Adipocyte (in vitro differentiated cells): Measurements from ENCODE around the gene ZNF529.
A peak's percentile ranks its signal among the peaks of the same experiment; 100 is the strongest.
"Not testable (repeated sequence)": the region's sequence is repeated elsewhere in the genome, so short reads cannot be mapped to it uniquely, and the experiment has no call there.

ENCODE experiments used
- DNase-seq: peaks from one replicate; pipeline ENCODE4 v3.0.0-alpha.2; 2015; ENCODE audit warnings: low read depth
- H3K27me3 ChIP-seq: replicated peaks from 2 replicates; pipeline ENCODE4 v1.7.0; 2013; ENCODE audit warnings: mild to moderate bottlenecking, low read length, moderate library complexity; ENCODE audit not compliant: control insufficient read depth, insufficient read depth
- H3K36me3 ChIP-seq: 2 replicates; pipeline ENCODE4 v1.7.0; 2013; ENCODE audit warnings: low read length, mild to moderate bottlenecking, moderate library complexity; ENCODE audit not compliant: control insufficient read depth, insufficient read depth, severe bottlenecking
- H3K4me1 ChIP-seq: 2 replicates; pipeline ENCODE4 v1.7.0; 2013; ENCODE audit warnings: mild to moderate bottlenecking, low read length, moderate library complexity; ENCODE audit not compliant: control insufficient read depth, insufficient read depth
- H3K4me3 ChIP-seq: 2 replicates; pipeline ENCODE4 v1.7.0; 2013; ENCODE audit warnings: mild to moderate bottlenecking, low read length, moderate library complexity
- H3K9ac ChIP-seq: 2 replicates; pipeline ENCODE4 v1.7.0; 2013; ENCODE audit warnings: mild to moderate bottlenecking, low read length, moderate library complexity
- H3K9me3 ChIP-seq: 2 replicates; pipeline ENCODE4 v1.7.0; 2013; ENCODE audit warnings: mild to moderate bottlenecking, low read length, moderate library complexity; ENCODE audit not compliant: control insufficient read depth

ZNF529 gene

DNA sequence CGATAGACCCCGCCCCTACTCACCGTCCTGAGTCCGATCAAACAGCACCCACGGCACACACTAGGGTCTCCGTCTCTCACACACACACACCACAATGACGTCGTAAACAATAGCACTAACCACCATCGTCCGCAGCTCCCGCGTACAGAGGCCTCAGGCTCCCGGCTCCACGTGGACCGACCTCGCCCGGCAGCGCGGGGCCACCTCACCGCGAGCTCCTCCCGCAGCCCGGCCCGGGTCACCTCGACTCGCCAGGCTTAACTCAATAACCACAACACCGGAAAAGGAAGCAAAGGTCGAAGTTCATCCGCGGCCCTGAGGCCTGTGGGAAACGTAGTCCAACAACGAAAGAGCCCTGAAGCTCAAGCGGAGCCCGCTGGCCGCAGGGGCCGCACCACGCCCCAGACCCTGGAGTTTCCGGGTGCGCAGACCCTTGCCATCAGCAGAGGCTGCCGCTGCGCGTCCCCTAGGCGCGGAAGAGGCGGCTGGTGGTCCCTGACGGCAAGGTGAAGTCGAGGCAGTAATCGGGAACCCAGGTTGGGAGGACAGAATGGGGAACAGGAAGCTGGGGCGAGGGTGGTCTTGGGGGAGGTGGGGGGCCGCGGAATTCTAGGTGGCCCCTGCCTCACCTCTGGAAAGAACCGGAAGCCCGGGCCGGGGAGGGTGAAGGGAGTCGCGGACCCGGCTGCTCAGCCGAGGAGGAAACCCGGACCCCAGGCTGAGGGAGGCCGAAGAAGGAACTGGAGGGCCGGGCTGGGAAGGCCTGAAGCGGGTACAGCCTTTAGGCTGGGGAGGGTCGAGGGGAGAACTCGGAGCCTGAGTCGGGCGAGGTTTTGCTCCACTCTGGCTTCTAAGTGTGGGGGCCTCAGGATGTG is at the start of gene ZNF529:
TSS of gene ZNF529 (minus strand) at position 273 of the 875 bp plus-strand sequence. CDS start 946 bp downstream, outside the sequence.
- peaks cover 18% of the 10 kb centered on the region for H3K4me1 ChIP-seq
- peak within 1 kb of the TSS; percentile 97 for H3K4me3 ChIP-seq
- peaks cover 38% of the 10 kb centered on the region for H3K36me3 ChIP-seq
- H3K27me3 ChIP-seq, result no peaks in the 10 kb centered on the region
- peak within 1 kb of the TSS; percentile 92 for H3K9ac ChIP-seq
- peaks cover 18% of the 10 kb centered on the region for H3K9me3 ChIP-seq
- DNase-seq, result peak; percentile 94

DNA sequence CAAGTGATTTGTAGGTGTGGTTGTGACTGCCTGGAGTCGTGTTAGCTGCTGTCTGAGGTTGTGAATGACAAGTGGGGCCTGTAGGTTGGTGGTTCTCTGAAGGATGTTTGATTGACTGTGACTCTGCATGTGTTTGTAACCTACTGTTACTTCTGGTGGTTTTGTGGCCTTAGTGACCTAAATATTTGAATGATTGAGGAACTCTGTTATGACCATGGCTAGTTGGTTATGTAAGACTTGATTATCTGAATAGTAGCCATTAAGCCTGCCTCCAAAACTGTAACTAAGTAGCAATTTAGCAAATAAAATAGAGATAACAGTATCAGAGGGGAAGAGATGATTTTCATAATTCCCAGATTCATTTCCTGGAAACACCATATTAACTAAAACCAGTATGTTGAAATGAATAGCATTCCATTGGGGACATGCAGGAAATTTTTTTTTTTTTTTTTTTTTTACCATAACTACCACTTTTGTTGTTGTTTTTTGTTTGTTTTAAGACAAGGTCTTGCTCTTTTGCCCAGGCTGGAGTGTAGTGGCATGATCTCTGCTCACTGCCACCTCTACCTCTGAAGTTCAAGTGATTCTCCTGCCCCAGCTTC is 32.9 kb upstream of the ZNF529 start:
- H3K9me3 ChIP-seq, result peaks cover 23% of the 10 kb centered on the region
- no peaks in the 10 kb centered on the region for H3K27me3 ChIP-seq
- peak overlapping the region; percentile 93 for H3K4me3 ChIP-seq
- DNase-seq, result no peak
- peaks cover 2% of the 10 kb centered on the region for H3K4me1 ChIP-seq
- peaks cover 12% of the 10 kb centered on the region for H3K36me3 ChIP-seq
- H3K9ac ChIP-seq, result no peak overlapping the region

DNA sequence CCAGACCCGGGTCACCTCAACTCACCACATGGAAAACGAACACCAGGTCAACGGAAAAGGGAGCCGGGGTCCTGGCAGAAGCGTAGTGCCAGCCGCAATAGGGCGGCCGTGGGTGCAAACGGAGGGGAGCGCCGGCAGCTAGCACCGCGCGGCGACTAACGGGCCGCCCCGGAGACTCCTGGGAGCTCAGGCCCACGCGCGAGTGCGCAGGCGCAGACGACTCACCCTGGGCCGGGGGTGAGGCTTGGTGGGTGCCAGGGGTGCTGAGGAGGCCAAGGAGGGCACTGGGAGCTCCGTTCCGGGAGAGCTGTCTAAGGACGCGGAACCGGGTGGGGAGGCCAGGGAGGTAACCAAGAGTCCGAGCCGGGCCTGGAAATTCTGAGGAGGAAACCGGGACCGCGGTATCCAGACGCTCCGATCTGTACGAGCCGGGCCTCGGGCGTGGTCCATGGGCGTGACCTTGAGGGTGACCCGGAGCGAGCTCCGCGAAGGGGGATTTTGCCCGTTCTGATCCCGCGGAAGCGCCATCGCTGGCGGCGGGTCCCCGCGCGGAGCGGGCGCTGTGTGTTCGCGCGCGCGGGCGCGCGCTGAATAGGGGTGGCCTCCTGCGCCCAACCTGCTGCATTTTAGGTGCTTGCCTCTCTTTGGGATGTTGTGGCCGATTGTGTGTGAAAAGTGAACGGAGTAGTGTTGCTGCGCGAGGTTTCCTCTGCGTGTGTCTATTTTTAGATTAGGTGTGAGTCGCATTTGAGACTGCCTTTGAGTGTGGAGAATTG is 32.2 kb upstream of the ZNF529 start, which contains the start of gene ZNF382:
TSS of gene ZNF382 (plus strand) at position 213 of the 776 bp plus-strand sequence. CDS start 4,602 bp downstream, outside the sequence.
- DNase-seq, result peak; percentile 90
- Histone ChIP-seq H3K27me3 (no peaks in the 10 kb centered on the region), H3K9ac (peak within 1 kb of the TSS; percentile 83), H3K4me3 (peak within 1 kb of the TSS; percentile 93), H3K9me3 (peaks cover 17% of the 10 kb centered on the region), H3K4me1 (peaks cover 2% of the 10 kb centered on the region), H3K36me3 (peaks cover 7% of the 10 kb centered on the region)

- Histone ChIP-seq H3K27me3 (no peaks in the 10 kb centered on the region), H3K36me3 (peaks cover 2% of the 10 kb centered on the region), H3K9ac (peak overlapping the region; percentile 83), H3K4me1 (peaks cover 2% of the 10 kb centered on the region), H3K4me3 (peak overlapping the region; percentile 93), H3K9me3 (peaks cover 13% of the 10 kb centered on the region)
- DNase-seq, result peak; percentile 59
Observed at GRCh38 chr19:36604656-36605100, 31.6 kb upstream of the ZNF529 start.

DNA sequence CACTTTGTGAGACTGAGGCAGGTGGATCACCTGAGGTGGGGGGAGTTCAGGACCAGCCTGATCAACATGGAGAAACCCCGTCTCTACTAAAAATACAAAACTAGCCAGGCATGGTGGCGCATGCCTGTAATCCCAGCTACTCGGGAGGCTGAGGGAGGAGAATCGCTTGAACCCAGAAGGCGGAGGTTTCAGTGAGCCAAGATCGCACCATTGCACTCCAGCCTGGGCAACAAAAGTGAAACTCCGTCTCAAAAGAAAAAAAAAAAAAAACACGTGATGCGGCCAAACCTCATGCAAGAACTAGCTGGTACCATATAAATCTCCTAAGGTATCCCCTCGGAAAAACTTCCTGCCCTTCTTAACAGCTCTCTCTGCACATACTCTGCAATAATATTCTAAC is 29.6 kb upstream of the ZNF529 start:
- H3K27me3 ChIP-seq, H3K9ac ChIP-seq, DNase-seq, H3K36me3 ChIP-seq, H3K9me3 ChIP-seq, H3K4me3 ChIP-seq, H3K4me1 ChIP-seq: not testable (repeated sequence)

DNA sequence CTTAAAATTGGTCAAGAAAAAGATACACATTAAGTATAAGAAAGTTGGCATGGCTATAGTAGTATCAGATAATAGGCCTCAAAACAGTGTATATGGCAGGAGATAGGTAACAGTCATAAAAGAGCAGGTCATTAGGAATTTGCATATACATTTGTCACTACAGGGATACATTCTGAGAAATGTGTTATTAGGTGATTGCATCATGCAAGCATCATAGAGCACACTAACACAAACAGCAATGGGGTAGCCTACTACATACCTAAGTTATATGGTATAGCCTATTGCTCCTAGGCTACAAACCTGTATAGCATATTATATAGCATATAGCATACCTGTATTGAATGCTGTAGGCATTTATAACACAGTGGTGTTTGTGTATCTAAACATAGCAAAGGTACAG is 6.2 kb upstream of the ZNF529 start:
- H3K36me3 ChIP-seq, result peaks cover 73% of the 10 kb centered on the region
- H3K4me1 ChIP-seq, result peaks cover 7% of the 10 kb centered on the region
- DNase-seq, result no peak
- no peaks in the 10 kb centered on the region for H3K27me3 ChIP-seq
- H3K4me3 ChIP-seq, result peak overlapping the region; percentile 52
- peaks cover 61% of the 10 kb centered on the region for H3K9me3 ChIP-seq
- no peak overlapping the region for H3K9ac ChIP-seq

GRCh38 chr19:36577271-36577996 is 4.3 kb upstream of the ZNF529 start:
- Histone ChIP-seq H3K9ac (no peak overlapping the region), H3K9me3 (peaks cover 49% of the 10 kb centered on the region), H3K27me3 (no peaks in the 10 kb centered on the region), H3K4me1 (peaks cover 10% of the 10 kb centered on the region), H3K36me3 (peaks cover 58% of the 10 kb centered on the region), H3K4me3 (no peak overlapping the region)
- DNase-seq, result no peak

GRCh38 chr19:36574741-36575140 is 1.6 kb upstream of the ZNF529 start:
- Histone ChIP-seq H3K9me3 (peaks cover 23% of the 10 kb centered on the region), H3K4me3 (peak overlapping the region; percentile 97), H3K36me3 (peaks cover 39% of the 10 kb centered on the region), H3K9ac (no peak overlapping the region), H3K27me3 (no peaks in the 10 kb centered on the region), H3K4me1 (peaks cover 18% of the 10 kb centered on the region)
- no peak for DNase-seq

DNA sequence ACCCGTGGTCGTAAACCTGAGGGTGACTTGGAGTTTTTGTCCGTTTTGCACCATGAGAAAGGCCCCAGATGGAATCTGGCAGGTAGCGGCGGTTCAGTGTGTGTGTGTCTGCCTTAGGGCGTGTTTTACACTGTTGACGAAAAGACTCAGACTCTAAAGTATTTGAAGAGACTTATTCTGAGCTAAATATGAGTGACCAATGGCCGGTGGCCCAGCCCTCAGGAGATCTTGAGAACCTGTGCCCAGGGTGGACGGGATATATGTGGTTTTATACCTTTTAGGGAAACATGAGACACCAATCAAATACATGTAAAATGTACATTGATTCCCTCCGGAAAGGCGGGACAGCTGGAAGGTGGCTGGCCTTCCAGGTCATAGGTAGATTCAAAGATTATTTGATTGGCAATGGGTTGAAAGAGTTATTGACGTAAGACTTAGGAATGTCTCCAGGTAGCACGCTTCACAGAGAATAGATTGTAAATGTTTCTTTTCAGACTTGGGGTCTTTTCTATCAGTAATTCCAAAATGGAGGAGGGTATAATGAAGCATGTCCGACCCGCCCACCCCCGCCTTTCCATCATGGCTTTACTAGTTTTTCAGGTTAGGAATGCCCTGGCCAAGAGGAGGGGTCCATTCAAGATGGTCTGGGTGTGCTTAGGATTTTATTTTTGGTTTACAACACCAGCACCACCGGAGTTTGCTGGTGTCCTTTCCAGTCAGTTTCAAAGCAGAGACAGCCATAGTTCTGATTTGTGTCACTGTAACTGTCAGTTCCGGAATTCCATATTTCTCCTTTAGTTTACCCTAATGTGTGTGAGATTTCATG is 1.0 kb upstream of the ZNF529 start:
- peaks cover 18% of the 10 kb centered on the region for H3K4me1 ChIP-seq
- H3K27me3 ChIP-seq, result no peaks in the 10 kb centered on the region
- H3K36me3 ChIP-seq, result peaks cover 39% of the 10 kb centered on the region
- peak overlapping the region; percentile 92 for H3K9ac ChIP-seq
- peaks cover 16% of the 10 kb centered on the region for H3K9me3 ChIP-seq
- H3K4me3 ChIP-seq, result peak overlapping the region; percentile 97
- DNase-seq, result peak; percentile 57

GRCh38 chr19:36572593-36573019 is 486 bp downstream of the ZNF529 start:
- peaks cover 20% of the 10 kb centered on the region for H3K9me3 ChIP-seq
- H3K4me3 ChIP-seq, result peak overlapping the region; percentile 97
- peaks cover 18% of the 10 kb centered on the region for H3K4me1 ChIP-seq
- H3K27me3 ChIP-seq, result no peaks in the 10 kb centered on the region
- peak overlapping the region; percentile 92 for H3K9ac ChIP-seq
- peaks cover 34% of the 10 kb centered on the region for H3K36me3 ChIP-seq
- no peak for DNase-seq
